ENCODE data around the gene CDO1.

Gene CDO1

GRCh38 chr5:115816226-115817081 lies at the start of gene CDO1:
CDO1 (minus strand) TSS chr5:115816659; CDS start chr5:115816397, 262 bp downstream.
- no peak for DNase-seq (ENCODE audit: low read depth)

DNA sequence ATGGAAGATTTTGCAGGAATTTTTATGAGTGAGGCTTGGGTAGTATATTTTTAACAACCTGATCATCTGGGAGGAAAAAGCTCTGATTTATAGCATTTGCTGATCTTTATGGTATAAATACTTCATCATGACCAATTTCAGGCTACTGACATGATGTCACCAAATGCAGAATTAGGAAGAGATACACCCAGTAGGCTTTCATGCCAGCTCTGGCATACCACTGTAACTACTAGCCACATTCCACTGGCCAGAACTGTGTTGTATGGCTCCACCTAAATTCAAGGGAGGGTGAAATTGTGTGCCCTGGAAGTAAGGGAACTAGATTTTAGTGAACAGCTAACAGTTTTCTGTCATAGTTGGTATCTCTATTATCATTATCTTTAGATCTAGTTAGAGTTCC lies 42.9 kb upstream of the CDO1 start:
- DNase-seq (ENCODE audit: low read depth) = no peak

DNA sequence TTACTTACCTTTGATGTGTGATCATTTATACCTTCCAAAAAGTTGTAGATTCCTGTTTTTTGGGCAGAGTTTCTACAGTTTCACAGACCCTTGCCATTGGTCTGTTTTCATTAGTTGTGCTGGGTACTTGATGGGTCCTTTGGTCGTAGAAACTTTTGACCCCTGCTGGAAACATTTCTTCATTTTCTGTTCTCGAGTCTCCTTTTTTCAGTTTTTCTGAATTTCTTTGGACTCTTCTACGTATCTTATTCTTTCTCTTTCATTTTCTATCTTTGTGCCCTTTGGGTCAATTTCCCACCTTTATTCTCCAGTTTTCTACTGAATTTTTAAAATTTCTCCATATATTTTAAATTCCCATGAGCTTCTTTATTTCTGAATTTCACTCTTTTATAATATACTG lies 41.9 kb upstream of the CDO1 start:
- DNase-seq (ENCODE audit: low read depth) = no peak

GRCh38 chr5:115857626-115858349 lies 41.3 kb upstream of the CDO1 start:
- DNase-seq (ENCODE audit: low read depth) = no peak

GRCh38 chr5:115857057-115857479 lies 40.6 kb upstream of the CDO1 start:
- DNase-seq (ENCODE audit: low read depth) = no peak

- no peak for DNase-seq (ENCODE audit: low read depth)
Observed at GRCh38 chr5:115855959-115856358, 39.5 kb upstream of the CDO1 start.

- DNase-seq (ENCODE audit: low read depth) = no peak
Observed at GRCh38 chr5:115854139-115854538, 37.7 kb upstream of the CDO1 start.

DNA sequence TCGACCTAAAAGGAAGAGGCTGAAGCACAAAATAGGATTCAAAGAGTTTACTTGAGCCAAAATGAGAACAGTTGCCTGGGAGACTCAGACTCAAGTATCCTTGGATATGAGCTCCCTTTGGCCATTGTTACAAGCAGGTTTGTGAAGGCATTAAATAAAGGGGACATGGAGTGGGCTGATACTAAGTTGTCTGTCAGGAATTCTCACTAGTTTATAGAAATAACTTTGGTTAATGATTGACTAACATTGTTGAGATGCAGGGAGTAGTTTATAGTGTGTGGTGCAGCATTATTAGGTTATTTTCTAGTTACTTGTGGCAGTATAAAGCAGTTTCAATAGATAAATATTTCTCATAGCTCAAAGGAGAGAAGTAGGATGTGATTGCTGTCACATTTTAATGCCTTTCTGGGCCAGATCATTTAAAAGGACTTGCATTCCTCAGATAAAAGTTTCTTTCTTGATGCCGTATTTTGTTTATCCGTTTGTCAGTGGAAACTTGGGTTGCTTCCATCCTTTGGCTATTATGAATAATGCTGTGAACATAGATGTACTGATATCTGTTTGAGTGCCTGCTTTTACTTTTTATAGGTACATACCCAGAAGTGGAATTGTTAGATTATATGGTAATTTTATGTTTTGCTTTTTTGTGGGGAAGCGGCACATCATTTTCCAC lies 34.4 kb upstream of the CDO1 start:
- no peak for DNase-seq (ENCODE audit: low read depth)

GRCh38 chr5:115849258-115849798 lies 32.9 kb upstream of the CDO1 start:
- no peak for DNase-seq (ENCODE audit: low read depth)

- DNase-seq (ENCODE audit: low read depth) = no peak
Observed at GRCh38 chr5:115847290-115847689, 30.8 kb upstream of the CDO1 start.

DNA sequence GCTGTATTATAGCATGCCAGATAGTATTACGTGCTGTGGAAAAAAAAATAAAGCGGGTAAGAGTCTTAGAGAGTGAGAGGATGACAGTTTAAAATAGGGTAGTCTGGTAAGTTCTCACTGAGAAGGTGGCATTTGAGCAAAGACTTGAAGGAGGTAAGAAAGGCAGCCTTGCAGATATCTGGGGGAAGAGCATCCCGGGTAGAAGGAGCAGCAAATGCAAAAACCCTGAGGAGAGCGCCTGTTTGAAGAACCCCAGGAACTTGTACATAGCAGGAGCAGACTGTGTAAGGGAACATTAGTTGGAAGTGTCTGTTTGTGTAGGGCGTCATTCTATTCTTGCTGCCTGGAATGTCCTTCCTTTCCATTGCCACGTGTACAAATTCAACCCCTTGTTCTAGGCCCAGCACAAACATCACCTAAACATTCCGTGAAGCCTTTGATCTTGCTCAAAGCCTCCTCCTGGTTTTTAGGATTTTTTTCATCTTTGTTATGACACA lies 27.9 kb upstream of the CDO1 start:
- no peak for DNase-seq (ENCODE audit: low read depth)

GRCh38 chr5:115843444-115844130 lies 27.1 kb upstream of the CDO1 start:
- DNase-seq (ENCODE audit: low read depth) = no peak

DNA sequence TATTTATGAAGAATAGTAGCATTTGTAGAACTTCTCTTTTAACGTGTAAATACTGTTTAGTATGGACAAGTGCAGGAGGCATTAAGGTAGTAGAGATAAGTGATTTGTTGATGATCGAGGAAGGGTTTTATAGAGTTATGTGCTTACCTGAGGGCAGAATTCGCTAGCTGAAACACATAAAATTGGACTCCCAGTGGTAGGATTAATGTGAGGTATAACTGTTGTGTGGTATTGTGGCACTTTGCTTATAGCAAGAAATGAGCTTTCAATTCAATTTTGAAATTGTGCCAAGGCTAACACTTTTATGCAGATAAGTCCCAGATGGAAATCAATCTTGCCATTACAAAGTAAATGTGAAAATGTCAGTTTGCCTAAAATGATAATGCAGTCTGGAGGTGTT lies 26.5 kb upstream of the CDO1 start:
- DNase-seq (ENCODE audit: low read depth) = no peak

DNA sequence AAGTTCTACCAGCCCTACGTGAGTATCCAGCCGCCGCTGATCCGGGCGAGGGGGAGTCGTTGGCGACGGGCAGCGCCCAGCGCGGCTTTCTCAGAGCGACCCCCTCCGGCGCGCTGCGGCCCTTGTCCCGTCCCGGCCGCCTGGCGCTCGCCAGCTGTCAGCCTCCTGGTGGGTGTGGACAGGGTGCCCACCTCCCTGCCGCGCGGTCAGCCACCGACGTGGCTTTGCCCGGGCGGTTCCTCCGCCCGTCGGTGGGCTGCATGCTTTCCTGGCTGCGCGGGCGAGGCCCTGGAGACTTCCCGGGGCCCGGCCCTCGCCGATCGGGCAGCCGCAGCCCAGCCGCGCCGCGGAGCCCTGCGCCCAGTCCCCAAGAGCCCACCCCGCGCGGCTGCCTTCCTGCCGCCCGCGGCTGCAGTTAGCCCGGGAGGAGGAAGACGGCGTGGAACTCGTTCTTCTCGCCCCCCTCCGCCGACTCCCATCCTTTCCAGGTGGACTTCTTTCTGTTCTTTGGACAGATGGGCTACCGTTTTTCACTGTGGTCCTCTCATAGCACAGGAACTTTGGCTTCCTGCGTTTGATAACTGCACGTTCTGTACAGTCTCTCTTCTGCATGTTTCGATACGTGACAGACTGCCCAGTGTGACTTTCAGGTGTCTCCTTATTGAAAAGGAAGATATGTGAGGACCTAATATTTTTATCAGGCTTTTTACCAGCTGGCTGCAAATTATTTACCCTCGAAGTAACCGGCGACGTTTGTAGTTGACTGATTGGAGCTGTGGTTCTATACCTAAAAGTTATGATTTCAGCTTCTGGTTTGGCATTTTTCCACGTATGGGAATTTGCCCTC lies 25.9 kb upstream of the CDO1 start:
- peak; percentile 8 for DNase-seq (ENCODE audit: low read depth)

DNA sequence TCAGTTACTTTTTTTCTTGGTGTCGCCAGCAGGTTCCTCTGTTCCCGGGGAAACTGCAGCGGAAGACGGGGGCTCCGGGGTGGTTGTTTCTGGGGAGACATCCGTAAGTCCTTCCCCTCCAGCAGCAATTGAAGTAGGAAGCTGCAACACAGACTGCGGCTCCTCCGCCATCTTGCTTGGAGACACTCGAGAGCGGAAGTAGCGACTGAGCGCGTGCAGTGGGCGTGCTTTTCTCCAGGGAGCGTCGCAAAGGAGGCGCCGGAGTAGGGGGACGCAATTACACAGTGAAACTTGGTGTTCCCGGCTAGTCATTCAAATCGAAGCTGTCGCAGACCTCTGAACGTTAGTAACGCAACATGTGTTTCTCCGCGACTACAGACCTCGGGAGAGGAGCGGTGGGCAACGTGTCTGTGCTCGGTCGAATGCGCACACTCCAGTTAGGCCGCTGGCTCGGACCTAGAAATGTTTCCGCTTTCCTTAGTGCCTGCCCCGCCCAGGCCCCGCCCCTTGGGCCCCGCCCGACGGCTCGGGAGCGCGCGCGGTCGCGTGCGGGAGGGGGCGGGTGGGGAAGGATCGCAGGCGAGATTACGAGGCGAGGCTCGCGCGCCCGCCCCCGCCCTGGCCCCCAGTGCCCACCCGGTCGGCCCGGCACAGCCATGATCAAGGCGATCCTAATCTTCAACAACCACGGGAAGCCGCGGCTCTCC lies 25.1 kb upstream of the CDO1 start, which contains the start of the genes AP3S1 and ATG12:
Gene AP3S1 (plus strand): TSS at position 554 of the 707 bp plus-strand sequence. CDS start 103 bp downstream, at position 657.
Gene ATG12 (minus strand): TSS at position 184 of the 707 bp plus-strand sequence. CDS start 13 bp downstream, at position 171.
- DNase-seq (ENCODE audit: low read depth) = peak; percentile 87

- DNase-seq (ENCODE audit: low read depth) = no peak
Observed at GRCh38 chr5:115840873-115841272, 24.4 kb upstream of the CDO1 start.

GRCh38 chr5:115838885-115839518 lies 22.5 kb upstream of the CDO1 start:
- no peak for DNase-seq (ENCODE audit: low read depth)

DNA sequence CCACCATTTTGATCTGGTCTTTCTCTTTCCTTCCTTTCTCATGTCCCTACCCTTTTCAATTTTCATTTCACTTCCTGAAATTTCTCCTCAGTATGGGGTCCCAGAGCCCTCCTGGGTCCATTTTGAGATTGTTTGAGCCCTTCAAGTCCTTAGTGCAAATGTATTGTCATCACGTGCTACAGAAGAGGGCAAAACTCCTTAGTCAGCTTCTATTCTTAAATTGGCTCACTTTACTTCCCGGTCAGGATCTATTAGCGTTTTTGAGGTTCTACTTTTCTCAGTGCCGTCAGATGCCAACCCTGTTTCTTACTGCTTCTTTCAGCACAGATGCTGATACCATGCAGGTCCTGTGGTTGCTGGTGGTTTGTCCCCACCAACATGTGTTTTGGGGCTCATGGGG lies 19.0 kb upstream of the CDO1 start:
- no peak for DNase-seq (ENCODE audit: low read depth)

DNA sequence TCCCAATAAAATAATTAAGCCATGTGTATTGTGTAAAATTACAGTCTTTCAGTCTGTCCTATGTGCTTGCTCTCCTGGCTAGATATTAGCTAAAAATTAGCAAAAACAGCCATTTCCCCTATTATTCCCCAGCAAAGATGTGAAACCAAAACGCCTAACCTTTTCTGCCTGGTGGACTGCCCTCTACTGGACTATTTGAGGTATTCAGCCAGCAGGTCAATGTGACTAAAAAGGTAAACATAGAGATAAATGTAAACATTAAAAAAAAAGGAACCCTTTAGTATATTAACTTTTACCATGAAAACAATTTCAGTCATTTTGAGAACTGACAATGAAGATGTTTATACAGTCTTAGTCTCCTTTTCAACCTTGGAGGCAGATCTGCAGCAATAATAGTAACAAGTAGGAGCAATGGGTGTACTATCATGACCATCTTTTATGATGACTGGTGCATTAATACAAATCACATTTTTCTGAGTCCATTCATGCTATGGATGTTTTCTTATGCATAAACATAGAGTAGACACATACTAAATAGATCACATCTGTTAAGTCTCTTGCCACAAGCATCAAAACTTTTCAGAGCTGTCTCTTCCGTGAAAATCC lies 14.8 kb upstream of the CDO1 start:
- DNase-seq (ENCODE audit: low read depth) = no peak
